Caco-2 (cell line): Measurements from ENCODE around the gene BTAF1. TPM values are rescaled to one million over a fixed set of nuclear protein-coding genes. Genes with fewer than 3 reads are reported as not detected.

Experiments used
- BruUV-seq: library from RNA; stranded (reverse); fragments of 400-500 nt; replicated peaks from 2 replicates; lab custom pipeline; 2021; lab: Mats Ljungman, UMichigan
- CTCF ChIA-PET: fragments of 300-600 bp; sonication (Branson Sonifier 250); formaldehyde crosslinking; loops from one replicate; lab custom pipeline; 2022; ENCODE audit warnings: antibody characterized with exemption; lab: Charles Lee
- POLR2A ChIA-PET: fragments of 300-600 bp; sonication (Branson Sonifier 250); formaldehyde crosslinking; loops from one replicate; lab custom pipeline; 2022; ENCODE audit warnings: antibody characterized with exemption; lab: Charles Lee
- DNase-seq, 2 experiments: peaks; one replicate each; pipeline versions ENCODE4 v3.0.0 to v3.0.0-alpha.2; 2020 to 2022
- H3K27me3 ChIP-seq: replicated peaks from 2 replicates; pipeline ENCODE4 v1.6.0; 2011; ENCODE audit warnings: low read length; ENCODE audit not compliant: control insufficient read depth, insufficient read depth
- H3K36me3 ChIP-seq: 2 replicates; pipeline ENCODE4 v1.5.1; 2011; ENCODE audit warnings: low read length; ENCODE audit not compliant: control insufficient read depth, insufficient read depth
- H3K4me1 ChIP-seq: fragments of 250-450 bp; sonication (Bioruptor Pico); 2 replicates; pipeline ENCODE4 v1.5.1; 2020; ENCODE audit warnings: mild to moderate bottlenecking
- H3K4me3 ChIP-seq: 2 replicates; pipeline ENCODE4 v1.5.1; 2011; ENCODE audit warnings: low read depth, mild to moderate bottlenecking, control low read depth, low read length
- H3K9me3 ChIP-seq: fragments of 250-450 bp; sonication (Bioruptor Pico); 2 replicates; pipeline ENCODE4 v1.5.1; 2020; ENCODE audit warnings: mild to moderate bottlenecking, moderate library complexity
- H3K27ac Mint-ChIP-seq: one replicate; pipeline ENCODE4 v1.8.0; 2022; ENCODE audit warnings: mixed read lengths; ENCODE audit not compliant: unreplicated experiment
- H3K27me3 Mint-ChIP-seq: one replicate; pipeline ENCODE4 v1.8.0; 2022; ENCODE audit warnings: mixed read lengths; ENCODE audit not compliant: insufficient read depth, unreplicated experiment
- H3K36me3 Mint-ChIP-seq: one replicate; pipeline ENCODE4 v1.8.0; 2022; ENCODE audit warnings: mild to moderate bottlenecking, mixed read lengths; ENCODE audit not compliant: insufficient read depth, unreplicated experiment
- H3K4me1 Mint-ChIP-seq: one replicate; pipeline ENCODE4 v1.8.0; 2022; ENCODE audit warnings: low read depth, mixed read lengths; ENCODE audit not compliant: unreplicated experiment
- H3K4me3 Mint-ChIP-seq: one replicate; pipeline ENCODE4 v1.8.0; 2022; ENCODE audit warnings: mild to moderate bottlenecking, moderate library complexity, mixed read lengths; ENCODE audit not compliant: unreplicated experiment
- H3K9me3 Mint-ChIP-seq: one replicate; pipeline ENCODE4 v1.8.0; 2022; ENCODE audit warnings: mixed read lengths; ENCODE audit not compliant: unreplicated experiment
- intact Hi-C: fragments of 100-400 bp; cut with micrococcal nuclease; formaldehyde crosslinking; loops from one replicate; pipeline ENCODE4 v1.10.0; 2022; ENCODE audit not compliant: unreplicated experiment
- total RNA-seq: library from RNA; stranded (reverse); gene quantifications from 2 replicates; pipeline ENCODE4 v1.2.3, GENCODE V29; 2022
- TF ChIP-seq, protein P1 (sequence below), 2 experiments: fragments of 200-600 bp in 1 of 2; IDR thresholded peaks; 1 replicate in 1 of 2; 2 replicates in 1 of 2; pipeline versions ENCODE4 v1.5.1 to v1.8.0; 2011 to 2022; ENCODE audit warnings: antibody characterized with exemption in 1 of 2, control low read depth in 1 of 2, inconsistent platforms in 1 of 2, low read depth in 1 of 2, low read length in 1 of 2, mild to moderate bottlenecking in 1 of 2, moderate library complexity in 1 of 2; ENCODE audit not compliant: insufficient read depth in 1 of 2, severe bottlenecking in 1 of 2, unreplicated experiment in 1 of 2

Gene BTAF1
- total RNA-seq, 1 experiment from 2014 or later: 49.7 TPM

GRCh38 chr10:92066386-92066785, 142.8 kb downstream of the BTAF1 start:
- H3K27me3 ChIP-seq: no peaks in the 10 kb centered on the region
- no peak overlapping the region for H3K4me3 ChIP-seq
- H3K9me3 ChIP-seq: no peaks in the 10 kb centered on the region
- no TSS peak for BruUV-seq
- POLR2A ChIA-PET: no interaction called here
- TF ChIP-seq, protein P1, sequence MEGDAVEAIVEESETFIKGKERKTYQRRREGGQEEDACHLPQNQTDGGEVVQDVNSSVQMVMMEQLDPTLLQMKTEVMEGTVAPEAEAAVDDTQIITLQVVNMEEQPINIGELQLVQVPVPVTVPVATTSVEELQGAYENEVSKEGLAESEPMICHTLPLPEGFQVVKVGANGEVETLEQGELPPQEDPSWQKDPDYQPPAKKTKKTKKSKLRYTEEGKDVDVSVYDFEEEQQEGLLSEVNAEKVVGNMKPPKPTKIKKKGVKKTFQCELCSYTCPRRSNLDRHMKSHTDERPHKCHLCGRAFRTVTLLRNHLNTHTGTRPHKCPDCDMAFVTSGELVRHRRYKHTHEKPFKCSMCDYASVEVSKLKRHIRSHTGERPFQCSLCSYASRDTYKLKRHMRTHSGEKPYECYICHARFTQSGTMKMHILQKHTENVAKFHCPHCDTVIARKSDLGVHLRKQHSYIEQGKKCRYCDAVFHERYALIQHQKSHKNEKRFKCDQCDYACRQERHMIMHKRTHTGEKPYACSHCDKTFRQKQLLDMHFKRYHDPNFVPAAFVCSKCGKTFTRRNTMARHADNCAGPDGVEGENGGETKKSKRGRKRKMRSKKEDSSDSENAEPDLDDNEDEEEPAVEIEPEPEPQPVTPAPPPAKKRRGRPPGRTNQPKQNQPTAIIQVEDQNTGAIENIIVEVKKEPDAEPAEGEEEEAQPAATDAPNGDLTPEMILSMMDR (IDR thresholded peaks at IDR 0.05; ENCODE audit: insufficient read depth in 1 of 2, low read depth in 1 of 2, low read length in 1 of 2, severe bottlenecking in 1 of 2, unreplicated experiment in 1 of 2): no peak
- H3K36me3 Mint-ChIP-seq: no peaks in the 10 kb centered on the region
- H3K27ac Mint-ChIP-seq: no peak overlapping the region
- DNase-seq: no peak
- H3K4me1 ChIP-seq: no peaks in the 10 kb centered on the region
- no peaks in the 10 kb centered on the region for H3K36me3 ChIP-seq
- intact Hi-C loops: no loop called here
- no peaks in the 10 kb centered on the region for H3K9me3 Mint-ChIP-seq
- no peaks in the 10 kb centered on the region for H3K4me1 Mint-ChIP-seq
- no peak overlapping the region for H3K4me3 Mint-ChIP-seq
- H3K27me3 Mint-ChIP-seq: no peaks in the 10 kb centered on the region
- CTCF ChIA-PET: no interaction called here

DNA sequence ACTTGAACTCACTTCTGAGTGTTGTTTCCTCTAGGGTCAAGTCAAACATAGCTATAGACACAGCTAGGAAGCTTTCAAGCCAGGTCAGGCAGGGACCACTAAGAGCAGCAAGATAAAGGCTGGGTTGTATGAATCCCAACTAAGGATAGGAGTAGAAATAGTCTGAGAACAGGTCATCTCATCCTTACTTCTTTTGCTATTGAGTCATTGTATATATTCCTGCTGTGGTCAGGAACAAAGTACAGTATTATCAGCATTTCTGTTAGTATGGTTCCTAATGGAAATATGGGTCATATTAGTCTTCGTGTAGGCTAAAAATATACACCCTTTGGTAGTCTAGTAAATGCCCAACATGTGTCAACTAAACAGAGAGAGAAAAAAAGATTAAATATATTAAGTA, 145.3 kb downstream of the BTAF1 start:
- H3K4me1 ChIP-seq: no peaks in the 10 kb centered on the region
- ChIA-PET POLR2A (no interaction called here), CTCF (no interaction called here)
- no peaks in the 10 kb centered on the region for H3K36me3 ChIP-seq
- DNase-seq: no peak
- TF ChIP-seq, protein P1 (IDR thresholded peaks at IDR 0.05; ENCODE audit: insufficient read depth in 1 of 2, low read depth in 1 of 2, low read length in 1 of 2, severe bottlenecking in 1 of 2, unreplicated experiment in 1 of 2): no peak
- Mint-ChIP-seq H3K9me3 (no peaks in the 10 kb centered on the region), H3K36me3 (no peaks in the 10 kb centered on the region), H3K27ac (no peak overlapping the region), H3K27me3 (no peaks in the 10 kb centered on the region), H3K4me1 (no peaks in the 10 kb centered on the region), H3K4me3 (no peak overlapping the region)
- no peaks in the 10 kb centered on the region for H3K9me3 ChIP-seq
- no TSS peak for BruUV-seq
- no peak overlapping the region for H3K4me3 ChIP-seq
- no peaks in the 10 kb centered on the region for H3K27me3 ChIP-seq
- intact Hi-C loops: no loop called here

DNA sequence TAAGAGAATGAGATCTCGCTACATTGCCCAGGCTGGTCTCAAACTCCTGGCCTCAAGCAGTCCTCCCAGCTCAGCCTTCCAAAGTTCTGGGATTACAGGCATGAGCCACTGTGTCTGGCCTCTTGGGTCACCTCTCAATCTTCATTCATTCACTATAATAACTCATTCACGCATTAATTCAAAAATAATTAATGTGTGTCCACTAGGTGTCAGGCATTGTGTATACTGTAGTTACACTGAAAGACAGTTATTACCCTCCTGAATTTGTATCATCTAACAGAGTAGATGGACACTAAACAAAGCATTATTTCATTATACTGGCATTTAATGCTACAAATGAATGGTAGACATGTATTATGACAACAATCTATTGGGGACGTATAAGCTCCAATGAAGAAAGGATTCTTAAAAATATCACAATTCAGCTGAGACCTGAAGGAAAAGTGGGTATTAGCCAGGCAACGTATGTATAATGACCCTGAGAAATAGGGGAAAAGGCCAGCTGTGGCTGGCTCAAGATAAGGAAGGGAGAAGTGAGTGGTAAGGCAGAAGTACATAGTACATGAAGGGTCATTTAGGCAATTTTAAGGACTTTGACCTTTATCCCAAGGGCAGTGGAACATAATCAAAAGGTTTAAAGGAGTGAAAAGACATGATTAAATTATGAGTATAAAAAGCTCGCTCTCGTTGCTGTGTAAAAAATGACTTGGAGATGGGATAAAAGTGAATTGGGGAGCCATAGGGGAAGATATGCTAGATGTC, 150.7 kb downstream of the BTAF1 start:
- H3K36me3 ChIP-seq: no peaks in the 10 kb centered on the region
- no peaks in the 10 kb centered on the region for H3K9me3 ChIP-seq
- H3K4me3 Mint-ChIP-seq: no peak overlapping the region
- H3K27me3 Mint-ChIP-seq: no peaks in the 10 kb centered on the region
- POLR2A ChIA-PET: no interaction called here
- TF ChIP-seq, protein P1 (IDR thresholded peaks at IDR 0.05; ENCODE audit: insufficient read depth in 1 of 2, low read depth in 1 of 2, low read length in 1 of 2, severe bottlenecking in 1 of 2, unreplicated experiment in 1 of 2): peak in 1 of 2 experiments; percentile 8
- intact Hi-C loops: no loop called here
- H3K4me1 Mint-ChIP-seq: peaks cover 17% of the 10 kb centered on the region
- H3K27me3 ChIP-seq: no peaks in the 10 kb centered on the region
- H3K9me3 Mint-ChIP-seq: no peaks in the 10 kb centered on the region
- DNase-seq: no peak
- BruUV-seq: no TSS peak
- no peak overlapping the region for H3K4me3 ChIP-seq
- H3K27ac Mint-ChIP-seq: no peak overlapping the region
- CTCF ChIA-PET: no interaction called here
- H3K36me3 Mint-ChIP-seq: no peaks in the 10 kb centered on the region
- H3K4me1 ChIP-seq: peaks cover 9% of the 10 kb centered on the region; the same call in 1 of the 2 replicates
